Tibial artery (tissue), 4 donors: ENCODE results near the gene CAPN12.
A peak's percentile ranks its signal among the peaks of the same experiment; 100 is the strongest.

ENCODE experiments used
- DNase-seq, 2 donors: peaks; one replicate each; pipeline ENCODE4 v3.0.0-alpha.2; 2019
- H3K27ac ChIP-seq, 2 donors: fragments of 200-600 bp; sonication (generic) in 1 of 2; 1 replicate in 1 of 2; 2 replicates in 1 of 2; pipeline ENCODE4 v1.5.1; 2018 to 2019; ENCODE audit warnings: mild to moderate bottlenecking in 1 of 2
- H3K27me3 ChIP-seq, 2 donors: fragments of 200-600 bp; sonication (generic) in 1 of 2; one replicate each; pipeline versions ENCODE4 v1.5.1 to v1.6.0; 2016 to 2019
- H3K36me3 ChIP-seq, 3 donors: fragments of 200-600 bp; sonication (generic) in 2 of 3; one replicate each; pipeline ENCODE4 v1.5.1; 2016 to 2019; ENCODE audit warnings: mild to moderate bottlenecking in 2 of 3
- H3K4me1 ChIP-seq, 4 donors: fragments of 200-600 bp; sonication (generic) in 2 of 4; 1 replicate in 3 of 4; 2 replicates in 1 of 4; pipeline ENCODE4 v1.5.1; 2016 to 2019
- H3K4me3 ChIP-seq, 2 donors: fragments of 200-600 bp; sonication (generic) in 1 of 2; 1 replicate in 1 of 2; 2 replicates in 1 of 2; pipeline ENCODE4 v1.5.1; 2018 to 2019; ENCODE audit warnings: mild to moderate bottlenecking in 2 of 2
- H3K9me3 ChIP-seq, 3 donors: fragments of 200-600 bp; sonication (generic) in 1 of 3; one replicate each; pipeline ENCODE4 v1.5.1; 2016 to 2019
- CTCF ChIP-seq, 2 experiments: fragments of 200-600 bp in 1 of 2; fragments of 450-650 bp in 1 of 2; IDR thresholded peaks; one replicate each; pipeline ENCODE4 v1.5.1; 2017 to 2019; ENCODE audit warnings: antibody characterized with exemption in 2 of 2, mild to moderate bottlenecking in 1 of 2, moderate library complexity in 1 of 2
- intact Hi-C: fragments of 100-400 bp; cut with DNase I; formaldehyde crosslinking; loops from one replicate; pipeline ENCODE4 v1.15.0; 2023; ENCODE audit warnings: low total_unique reads

Gene CAPN12

DNA sequence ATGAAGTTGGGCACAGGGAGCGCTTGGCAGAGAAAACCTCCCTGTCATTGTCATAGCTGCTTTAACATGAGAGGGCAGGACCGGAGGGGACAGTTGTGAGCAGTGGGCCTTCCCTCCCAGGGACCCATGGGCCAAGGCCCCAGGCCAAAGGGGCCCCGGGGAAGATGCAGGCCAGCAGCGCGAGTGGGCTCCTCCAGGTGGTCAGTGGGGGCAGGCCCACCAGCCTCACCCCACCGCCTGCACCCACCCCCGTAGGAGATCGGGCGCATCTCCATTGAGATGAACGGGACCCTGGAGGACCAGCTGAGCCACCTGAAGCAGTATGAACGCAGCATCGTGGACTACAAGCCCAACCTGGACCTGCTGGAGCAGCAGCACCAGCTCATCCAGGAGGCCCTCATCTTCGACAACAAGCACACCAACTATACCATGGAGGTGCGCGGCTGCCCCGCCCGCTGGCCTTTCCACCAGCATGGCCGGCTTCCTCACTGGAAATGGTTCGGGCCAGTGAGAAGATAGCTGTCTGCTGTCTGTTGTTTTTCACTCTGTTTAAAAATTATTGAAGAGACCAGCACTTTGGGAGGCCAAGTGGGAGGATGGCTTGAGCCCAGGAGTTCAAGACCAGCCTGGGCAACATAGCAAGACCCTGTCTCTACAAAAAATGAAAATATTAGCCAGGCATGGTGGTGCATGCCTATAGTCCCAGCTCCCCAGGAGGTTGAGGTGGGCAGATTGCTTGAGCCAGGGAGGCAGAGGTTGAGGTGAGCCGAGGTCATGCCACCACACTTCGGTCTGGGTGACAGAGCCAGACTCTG lies 18.6 kb downstream of the CAPN12 start:
- Histone ChIP-seq H3K27ac (peak overlapping the region; percentile 72 to 91), H3K9me3 (no peaks in the 10 kb centered on the region), H3K36me3 (peaks cover 91 to 100% (median 94%) of the 10 kb centered on the region in 3 donors), H3K4me3 (no peak overlapping the region), H3K27me3 (no peaks in the 10 kb centered on the region), H3K4me1 (peaks cover 0 to 68% (median 38%) of the 10 kb centered on the region in 4 donors)
- DNase-seq, result no peak
- intact Hi-C loops, result loop anchor here (5.0 kb wide), 1 partner anchor 78 kb away; the partner anchor contains the start of gene ACTN4
- TF ChIP-seq CTCF (IDR thresholded peaks at IDR 0.05), result no peak

DNA sequence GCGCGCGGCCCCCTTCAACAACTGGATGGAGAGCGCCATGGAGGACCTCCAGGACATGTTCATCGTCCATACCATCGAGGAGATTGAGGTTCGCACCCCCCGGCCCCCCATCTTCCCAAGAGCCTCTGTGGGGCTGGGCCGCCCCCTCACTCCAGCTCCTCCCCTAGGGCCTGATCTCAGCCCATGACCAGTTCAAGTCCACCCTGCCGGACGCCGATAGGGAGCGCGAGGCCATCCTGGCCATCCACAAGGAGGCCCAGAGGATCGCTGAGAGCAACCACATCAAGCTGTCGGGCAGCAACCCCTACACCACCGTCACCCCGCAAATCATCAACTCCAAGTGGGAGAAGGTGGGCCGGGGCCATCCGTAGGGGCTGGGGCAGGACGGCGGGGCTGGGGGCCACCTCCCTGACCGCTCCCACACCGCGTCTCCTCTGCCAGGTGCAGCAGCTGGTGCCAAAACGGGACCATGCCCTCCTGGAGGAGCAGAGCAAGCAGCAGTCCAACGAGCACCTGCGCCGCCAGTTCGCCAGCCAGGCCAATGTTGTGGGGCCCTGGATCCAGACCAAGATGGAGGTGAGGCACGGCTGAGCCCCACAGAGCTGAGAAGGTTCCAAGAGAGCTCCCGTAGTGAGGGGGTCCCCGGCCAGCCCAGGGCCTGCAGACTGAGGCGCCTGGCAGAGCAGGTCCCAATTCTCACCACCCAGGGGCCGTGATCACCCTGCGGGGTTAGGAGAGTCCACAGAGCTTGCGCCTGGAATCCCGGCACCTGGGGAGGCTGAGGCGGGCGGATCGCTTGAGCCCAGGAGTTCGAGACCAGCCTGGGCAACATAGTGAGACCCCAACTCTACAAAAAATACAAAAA lies 20.1 kb downstream of the CAPN12 start:
- Histone ChIP-seq H3K4me1 (peaks cover 12 to 82% (median 52%) of the 10 kb centered on the region in 4 donors), H3K36me3 (peaks cover 87 to 98% (median 94%) of the 10 kb centered on the region in 3 donors), H3K9me3 (no peaks in the 10 kb centered on the region), H3K4me3 (no peak overlapping the region), H3K27me3 (no peaks in the 10 kb centered on the region), H3K27ac (peak overlapping the region; percentile 72 to 91)
- intact Hi-C loops, result no loop called here
- TF ChIP-seq CTCF (IDR thresholded peaks at IDR 0.05), result no peak
- DNase-seq, result no peak

DNA sequence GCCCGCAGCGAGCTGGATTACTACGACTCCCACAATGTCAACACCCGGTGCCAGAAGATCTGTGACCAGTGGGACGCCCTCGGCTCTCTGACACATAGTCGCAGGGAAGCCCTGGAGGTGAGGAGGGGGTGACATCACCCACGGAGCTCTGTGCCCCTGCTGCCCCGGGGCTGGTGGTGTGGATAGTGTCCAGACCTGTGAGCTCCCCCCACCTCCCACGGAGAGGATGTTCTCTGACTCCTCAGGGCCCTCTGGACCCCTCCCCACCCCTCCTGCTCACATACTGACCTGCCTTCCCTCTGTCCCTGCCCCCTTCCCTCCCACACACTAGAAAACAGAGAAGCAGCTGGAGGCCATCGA lies 20.7 kb downstream of the CAPN12 start:
- Histone ChIP-seq H3K4me3 (no peak overlapping the region), H3K27me3 (no peaks in the 10 kb centered on the region), H3K36me3 (peaks cover 83 to 98% (median 94%) of the 10 kb centered on the region in 3 donors), H3K27ac (peak overlapping the region; percentile 72 to 91), H3K9me3 (no peaks in the 10 kb centered on the region), H3K4me1 (peaks cover 12 to 89% (median 54%) of the 10 kb centered on the region in 4 donors)
- no peak for DNase-seq
- intact Hi-C loops, result no loop called here
- no peak for TF ChIP-seq CTCF (IDR thresholded peaks at IDR 0.05)

DNA sequence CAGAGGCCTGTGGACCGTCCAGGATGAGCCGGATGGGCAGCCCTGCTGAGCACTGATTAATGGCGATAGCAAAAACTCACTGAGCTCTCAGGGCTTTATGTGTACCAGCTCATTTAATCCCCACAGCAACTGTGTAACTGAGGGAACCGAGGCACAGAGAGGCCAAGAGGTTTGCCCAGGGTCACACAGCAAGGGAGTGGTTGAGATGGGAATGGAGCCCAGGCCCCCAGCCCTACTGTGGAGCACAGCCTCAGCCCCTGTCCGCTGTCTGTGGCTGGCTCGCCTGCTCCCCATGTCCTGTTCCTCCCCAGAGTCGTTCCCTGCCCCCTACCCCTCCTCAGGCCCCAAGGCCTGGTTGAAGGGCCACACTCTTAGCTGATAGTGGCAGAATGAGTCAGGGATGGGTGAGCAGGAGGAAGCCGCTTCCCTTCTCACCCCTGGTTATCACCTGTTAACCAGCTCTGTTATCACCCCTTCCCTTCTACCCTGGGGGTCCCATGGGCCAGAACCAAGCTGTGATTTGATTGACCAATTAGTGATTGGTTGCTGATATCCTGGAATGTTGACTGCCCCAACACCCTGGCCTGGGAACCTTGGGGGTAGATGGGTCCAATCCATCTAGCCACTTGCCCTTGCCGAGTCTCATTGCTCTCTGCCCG lies 21.2 kb downstream of the CAPN12 start:
- intact Hi-C loops, result no loop called here
- no peak for DNase-seq
- TF ChIP-seq CTCF (IDR thresholded peaks at IDR 0.05), result no peak
- H3K4me3 ChIP-seq, result no peak overlapping the region
- peaks cover 87 to 98% (median 94%) of the 10 kb centered on the region in 3 donors for H3K36me3 ChIP-seq
- peaks cover 12 to 90% (median 55%) of the 10 kb centered on the region in 4 donors for H3K4me1 ChIP-seq
- H3K27me3 ChIP-seq, result no peaks in the 10 kb centered on the region
- no peaks in the 10 kb centered on the region for H3K9me3 ChIP-seq
- peak overlapping the region; percentile 72 to 91 for H3K27ac ChIP-seq

DNA sequence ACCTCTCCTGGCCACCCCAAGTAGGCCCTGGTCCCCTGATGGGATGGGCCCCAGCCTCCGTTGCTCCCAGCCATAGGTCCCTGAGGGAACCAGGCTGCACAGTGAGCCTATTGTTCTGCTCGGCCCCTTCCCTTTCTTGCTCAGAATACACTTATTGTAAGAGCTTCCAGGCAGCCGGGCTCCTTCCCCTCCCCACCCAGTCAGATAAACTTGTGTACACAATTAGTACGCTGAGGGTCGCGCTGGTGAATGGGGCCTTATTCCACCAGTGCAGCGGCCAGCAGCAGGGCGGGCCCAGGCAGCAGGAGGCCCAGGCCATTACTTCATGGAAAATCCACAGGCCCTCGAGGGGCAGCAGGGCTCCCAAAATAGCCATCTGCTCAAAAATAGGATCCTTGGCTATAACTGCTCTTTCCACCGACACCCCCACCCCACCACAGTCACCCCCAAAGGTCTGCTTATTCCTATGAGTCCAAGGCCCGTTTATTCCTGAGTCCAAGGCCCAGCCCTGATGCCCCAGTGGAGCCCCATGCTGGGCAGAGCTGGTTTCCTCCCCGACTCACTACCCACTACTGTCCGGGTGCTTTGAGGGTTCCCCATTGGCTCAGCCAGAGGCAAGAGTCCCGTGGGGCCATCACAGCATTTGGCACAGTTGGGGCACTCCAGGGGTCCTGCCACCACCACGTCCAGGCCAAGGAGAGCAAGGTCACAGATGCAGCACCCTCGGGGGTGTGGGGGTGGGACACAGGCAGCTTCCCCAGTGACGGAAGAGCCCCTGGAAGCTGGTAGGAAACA lies 22.1 kb downstream of the CAPN12 start:
- DNase-seq, result no peak
- no peak overlapping the region for H3K4me3 ChIP-seq
- H3K27ac ChIP-seq, result peak overlapping the region; percentile 72 to 91
- no peaks in the 10 kb centered on the region for H3K27me3 ChIP-seq
- TF ChIP-seq CTCF (IDR thresholded peaks at IDR 0.05), result no peak
- H3K36me3 ChIP-seq, result peaks cover 88 to 98% (median 94%) of the 10 kb centered on the region in 3 donors
- peaks cover 12 to 88% (median 51%) of the 10 kb centered on the region in 4 donors for H3K4me1 ChIP-seq
- H3K9me3 ChIP-seq, result no peaks in the 10 kb centered on the region
- intact Hi-C loops, result no loop called here
